ENCODE results near the gene GPI.

DNA sequence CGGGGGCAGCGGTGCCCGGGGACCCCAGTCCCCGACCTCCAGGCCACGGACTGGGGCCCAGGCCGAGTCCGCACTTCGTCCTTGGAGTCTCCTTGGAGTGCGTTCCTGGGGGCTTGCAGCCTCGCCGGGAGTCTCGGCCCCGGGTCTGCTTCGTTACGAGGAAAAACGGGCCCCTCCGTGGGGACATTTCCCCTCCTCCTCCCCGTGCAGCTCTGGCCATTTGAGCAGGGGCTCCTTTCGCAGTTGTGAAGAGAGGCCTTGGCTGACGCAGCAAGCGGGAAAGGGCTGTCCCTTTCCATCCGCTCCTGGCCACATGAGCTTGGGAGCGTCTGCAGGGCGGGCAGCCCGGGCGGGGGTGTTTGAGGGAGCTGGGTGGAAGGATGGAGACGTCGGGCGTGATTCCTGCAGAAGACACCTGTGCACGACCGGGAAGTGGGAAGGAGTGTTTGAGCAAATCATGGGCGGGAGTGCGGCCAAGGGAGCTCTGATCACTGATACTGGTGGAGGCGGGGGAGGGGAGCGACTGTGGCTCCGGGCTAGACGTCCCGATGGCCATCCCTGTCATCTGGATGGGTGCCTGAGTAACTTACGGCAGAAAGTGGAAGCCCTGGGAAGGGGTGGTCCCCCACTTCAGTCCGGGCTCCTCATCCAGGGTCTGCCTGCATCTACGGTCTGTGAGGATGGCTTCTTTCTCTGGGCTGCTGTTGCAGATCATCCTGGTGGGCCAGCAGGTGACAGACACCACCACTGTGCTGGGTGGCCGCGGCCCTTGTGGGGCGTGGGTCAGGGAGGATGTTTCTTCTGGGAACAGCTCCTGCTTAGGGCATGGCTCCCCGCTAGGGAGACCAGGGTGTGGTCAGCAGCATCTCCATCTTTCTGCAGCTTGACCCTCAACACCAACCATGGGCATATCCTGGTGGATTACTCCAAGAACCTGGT lies 736 bp downstream of the GPI start:
- TF ChIP-seq, protein P1, sequence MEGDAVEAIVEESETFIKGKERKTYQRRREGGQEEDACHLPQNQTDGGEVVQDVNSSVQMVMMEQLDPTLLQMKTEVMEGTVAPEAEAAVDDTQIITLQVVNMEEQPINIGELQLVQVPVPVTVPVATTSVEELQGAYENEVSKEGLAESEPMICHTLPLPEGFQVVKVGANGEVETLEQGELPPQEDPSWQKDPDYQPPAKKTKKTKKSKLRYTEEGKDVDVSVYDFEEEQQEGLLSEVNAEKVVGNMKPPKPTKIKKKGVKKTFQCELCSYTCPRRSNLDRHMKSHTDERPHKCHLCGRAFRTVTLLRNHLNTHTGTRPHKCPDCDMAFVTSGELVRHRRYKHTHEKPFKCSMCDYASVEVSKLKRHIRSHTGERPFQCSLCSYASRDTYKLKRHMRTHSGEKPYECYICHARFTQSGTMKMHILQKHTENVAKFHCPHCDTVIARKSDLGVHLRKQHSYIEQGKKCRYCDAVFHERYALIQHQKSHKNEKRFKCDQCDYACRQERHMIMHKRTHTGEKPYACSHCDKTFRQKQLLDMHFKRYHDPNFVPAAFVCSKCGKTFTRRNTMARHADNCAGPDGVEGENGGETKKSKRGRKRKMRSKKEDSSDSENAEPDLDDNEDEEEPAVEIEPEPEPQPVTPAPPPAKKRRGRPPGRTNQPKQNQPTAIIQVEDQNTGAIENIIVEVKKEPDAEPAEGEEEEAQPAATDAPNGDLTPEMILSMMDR (conservative IDR thresholded peaks at IDR 0.05; ENCODE audit: low read depth, low read length): no peak
- TF ChIP-seq EZH2phosphoT487 (IDR thresholded peaks at IDR 0.05; ENCODE audit: borderline replicate concordance, low read length): no peak
- no peak for TF ChIP-seq EZH2 (IDR thresholded peaks at IDR 0.05; ENCODE audit: low read length, unreplicated experiment)

Measured in PC-3 (cell line).